Suppressor macrophage treated with lipopolysaccharide for 4 hours (primary cell): ENCODE data around the gene SYCP2L.
"Not testable (repeated sequence)": the region's sequence is repeated elsewhere in the genome, so short reads cannot be mapped to it uniquely, and the experiment has no call there.

ENCODE experiments used
- DNase-seq: peaks from one replicate; pipeline ENCODE4 v3.0.0-alpha.2; 2020

The SYCP2L gene

DNA sequence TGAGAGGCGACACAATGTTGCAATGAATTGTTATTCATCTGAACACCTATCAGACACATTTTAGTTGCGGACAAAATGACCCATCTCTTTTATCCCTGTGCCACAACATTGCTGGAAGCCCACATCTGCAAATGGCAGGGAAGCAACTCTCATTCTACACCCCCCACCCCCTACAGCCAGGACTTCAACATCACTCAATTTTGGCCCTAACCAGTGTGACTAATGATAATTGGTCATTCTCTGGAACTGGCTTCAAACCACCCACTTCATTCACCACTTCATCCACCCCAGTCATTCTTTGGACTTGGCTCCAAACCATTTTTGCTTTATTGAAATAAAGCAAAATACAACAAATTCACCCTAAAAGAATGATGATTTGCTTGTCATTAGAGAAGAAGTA is 6.5 kb upstream of the SYCP2L start:
- DNase-seq = no peak

DNA sequence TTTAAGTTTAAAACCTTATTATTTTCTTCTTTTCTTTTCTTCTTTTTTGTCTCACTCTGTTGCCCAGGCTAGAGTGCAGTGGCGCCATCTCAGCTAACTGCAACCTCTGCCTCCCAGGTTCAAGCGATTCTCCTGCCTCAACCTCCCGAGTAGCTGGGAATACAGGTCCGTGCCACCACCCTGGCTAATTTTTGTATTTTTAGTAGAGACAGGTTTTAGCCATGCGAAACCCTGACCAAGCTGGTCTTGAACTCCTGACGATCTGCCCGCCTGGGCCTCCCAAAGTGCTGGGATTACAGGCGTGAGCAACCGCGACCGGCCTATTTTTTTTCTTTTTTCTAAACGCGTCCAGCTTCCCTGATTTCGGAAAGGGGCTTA is 4.6 kb upstream of the SYCP2L start:
- not testable (repeated sequence) for DNase-seq

DNA sequence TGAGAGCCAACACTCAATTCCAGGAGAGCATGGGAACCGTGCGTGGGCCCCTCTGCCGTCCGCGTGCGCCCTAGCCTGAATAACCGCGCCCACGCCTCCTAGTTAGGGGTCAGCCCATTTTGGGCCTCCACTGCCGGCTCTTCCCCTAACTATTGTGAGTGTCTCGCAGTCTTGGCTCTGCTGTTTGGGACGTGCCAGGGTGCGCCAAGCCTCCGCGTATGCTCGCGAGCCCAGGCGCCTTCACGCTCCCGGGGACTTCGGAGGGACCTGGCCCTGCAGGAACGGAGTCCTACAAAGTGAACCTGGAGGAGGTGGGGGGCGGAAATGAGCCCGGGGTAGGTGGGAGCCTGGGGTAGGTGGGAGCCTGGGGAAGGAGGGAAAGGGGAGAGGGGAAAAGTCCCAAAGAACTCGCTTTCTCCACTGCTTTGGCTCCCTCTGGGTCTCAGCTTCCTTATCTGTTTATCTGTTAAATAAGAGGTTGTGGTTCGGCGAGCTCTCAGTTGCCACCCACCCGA is 4.1 kb upstream of the SYCP2L start:
- peak; percentile 5 for DNase-seq

DNA sequence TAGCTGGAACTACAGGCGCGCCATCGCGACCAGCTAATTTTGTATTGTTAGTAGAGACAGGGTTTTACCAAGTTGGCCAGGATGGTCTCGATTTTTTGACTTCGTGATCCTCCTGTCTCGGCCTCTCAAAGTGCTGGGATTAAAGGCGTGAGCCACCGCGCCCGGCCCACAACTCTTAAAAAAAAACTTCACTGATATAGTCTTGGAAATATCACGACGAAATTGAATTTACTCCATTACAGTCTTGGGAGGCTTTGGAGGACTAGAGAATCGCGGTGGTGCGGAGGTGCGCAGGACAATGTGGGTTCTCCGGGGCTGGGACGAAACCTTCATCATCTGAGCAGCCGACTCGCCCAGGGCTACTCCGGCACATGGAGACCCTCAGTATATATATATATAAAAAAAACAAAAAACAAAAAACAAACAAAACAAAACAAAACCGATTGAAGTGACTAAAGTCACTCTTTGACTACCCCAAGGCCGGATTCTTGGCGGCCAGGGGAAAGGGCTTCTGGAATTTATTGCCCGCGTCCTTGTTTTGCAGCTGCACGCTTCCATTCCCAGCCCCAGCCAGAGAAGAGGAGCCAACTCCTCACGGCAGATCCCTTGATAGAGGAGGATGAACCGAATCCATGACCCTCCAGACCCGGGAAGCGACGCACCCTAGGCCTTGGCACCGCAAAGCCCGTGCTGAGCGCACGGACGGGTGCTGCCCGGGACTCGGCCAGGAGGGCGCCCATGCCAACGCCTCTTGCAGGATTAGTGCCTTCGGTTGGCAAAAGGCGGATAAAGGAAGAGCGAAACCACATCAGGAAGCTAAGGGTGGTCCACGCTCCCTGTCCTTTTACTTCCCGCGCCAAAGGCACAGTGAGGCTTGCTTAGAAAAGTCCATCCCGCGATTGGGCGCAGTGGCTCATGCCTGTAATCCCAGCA is 3.3 kb upstream of the SYCP2L start:
- no peak for DNase-seq

DNA sequence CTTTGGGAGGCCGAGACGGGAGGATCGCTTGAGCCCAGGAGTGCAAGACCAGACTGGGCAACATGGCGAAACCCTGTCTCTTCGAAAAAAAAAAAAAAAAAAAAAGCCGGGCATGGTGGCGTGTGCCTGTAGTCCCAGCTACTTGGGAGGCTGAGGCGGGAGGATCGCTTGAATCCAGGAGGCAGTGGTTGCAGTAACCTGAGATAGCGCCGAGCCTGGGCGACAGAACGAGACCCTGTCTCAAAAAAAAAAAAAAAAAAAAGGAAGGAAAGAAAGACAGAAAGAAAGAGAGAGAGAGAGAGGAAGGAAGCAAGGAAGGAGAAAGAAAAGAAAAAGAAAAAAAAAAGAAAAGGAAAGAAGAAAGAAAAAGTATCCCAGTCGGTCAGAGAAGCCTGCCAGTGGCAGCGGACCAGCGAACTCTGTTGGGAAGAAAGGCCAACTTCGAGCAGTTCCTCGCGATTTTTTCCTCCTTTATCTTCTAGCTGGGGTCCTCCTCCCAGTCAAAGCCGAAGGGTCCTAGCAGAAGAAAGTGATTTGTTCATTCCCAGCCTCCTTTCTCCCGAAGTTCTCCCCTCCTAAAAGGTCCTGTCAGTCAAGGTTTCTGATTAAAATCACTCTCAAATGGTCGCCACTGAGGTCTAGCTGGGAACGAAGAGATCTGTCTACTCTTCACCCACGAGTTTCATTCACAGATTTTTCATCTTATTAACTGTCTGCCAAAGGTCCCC is 2.4 kb upstream of the SYCP2L start:
- DNase-seq = no peak

DNA sequence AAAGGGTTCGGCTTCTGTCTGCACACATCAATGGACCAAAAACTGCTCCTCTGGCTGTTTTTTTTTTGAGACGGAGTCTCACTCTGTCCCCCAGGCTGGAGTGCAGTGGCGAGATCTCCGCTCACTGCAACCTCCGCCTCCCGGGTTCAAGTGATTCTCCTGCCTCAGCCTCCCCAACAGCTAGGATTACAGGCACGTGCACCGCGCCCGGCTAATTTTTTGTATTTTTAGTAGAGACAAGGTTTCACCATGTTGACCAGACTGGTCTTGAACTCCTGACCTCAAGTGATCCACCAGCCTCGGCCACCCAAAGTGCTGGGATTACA is 524 bp upstream of the SYCP2L start:
- DNase-seq = not testable (repeated sequence)

DNA sequence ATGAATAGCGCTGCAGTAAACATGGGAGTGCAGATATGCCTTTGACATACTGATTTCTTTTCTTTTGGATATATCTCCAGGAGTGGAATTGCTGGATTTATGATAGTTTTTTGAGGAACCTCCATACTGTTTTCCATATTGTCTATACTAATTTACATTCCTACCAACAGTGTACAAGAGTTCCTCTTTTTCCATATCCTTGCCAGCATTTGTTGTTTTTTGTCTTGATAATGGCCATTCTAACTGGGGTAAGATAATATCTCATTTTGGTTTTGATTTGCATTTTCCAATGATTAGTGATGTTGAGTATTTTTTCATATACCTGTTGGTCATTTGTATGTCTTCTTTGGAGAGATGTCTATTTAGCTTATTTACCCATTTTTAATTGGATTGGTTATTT is 3.3 kb downstream of the SYCP2L start:
- DNase-seq = no peak

DNA sequence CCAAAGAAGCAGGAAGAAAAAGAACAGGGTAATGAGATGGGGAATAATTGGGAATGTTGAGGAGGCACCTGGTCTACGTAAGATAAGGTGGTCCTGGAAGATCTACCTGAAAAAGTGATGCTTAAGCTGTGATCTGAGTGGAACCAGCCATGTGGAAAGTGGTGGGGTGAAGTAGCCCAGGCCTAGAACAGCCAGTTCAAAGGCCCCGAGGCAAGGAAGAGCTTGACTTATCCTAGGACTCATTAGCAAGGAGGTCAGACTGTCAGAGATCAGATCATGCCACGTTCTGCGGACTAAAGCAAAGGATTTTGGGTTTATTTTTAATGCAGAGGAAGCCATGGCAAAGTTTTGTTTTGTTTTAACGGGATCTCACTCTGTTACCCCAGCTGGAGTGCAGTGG is 5.1 kb downstream of the SYCP2L start:
- no peak for DNase-seq

DNA sequence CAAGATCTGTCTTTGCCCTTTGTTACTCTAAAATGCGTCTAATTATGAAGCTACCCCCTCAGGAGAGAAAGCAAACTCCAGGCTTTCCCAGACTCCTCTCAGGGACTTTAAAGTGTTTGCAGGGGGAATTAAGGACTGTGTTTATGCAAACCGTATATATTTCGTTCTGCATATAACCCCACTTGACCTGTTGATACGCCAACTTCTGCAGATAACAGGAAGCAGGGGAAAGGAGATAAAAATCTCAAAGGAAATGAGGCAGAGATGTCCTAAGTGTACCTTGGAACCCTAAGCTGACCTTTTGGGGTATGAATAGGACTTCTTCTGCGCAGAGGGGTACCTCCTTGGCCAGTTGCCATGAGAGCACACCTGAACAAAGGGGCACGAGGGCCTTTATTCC is 8.1 kb downstream of the SYCP2L start:
- no peak for DNase-seq

DNA sequence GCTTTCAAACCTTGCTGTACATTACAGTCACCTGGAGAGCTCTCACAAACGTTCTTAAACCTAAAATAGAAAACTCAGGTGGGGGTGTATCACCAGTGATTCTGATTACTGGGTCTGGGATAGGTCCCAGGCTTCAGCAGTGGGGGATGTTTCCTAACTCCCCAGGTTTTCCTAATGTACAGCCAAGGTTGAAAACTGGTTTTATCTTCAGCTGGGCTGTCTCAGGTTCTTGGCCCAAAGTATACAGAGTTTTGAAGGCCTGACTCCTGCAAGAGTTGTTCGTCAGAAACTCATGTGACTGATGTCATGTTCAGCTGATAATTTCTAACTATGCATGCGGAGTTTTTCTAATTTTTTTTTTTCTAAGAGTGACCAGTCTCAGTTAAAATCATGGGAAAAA is 9.8 kb downstream of the SYCP2L start:
- no peak for DNase-seq

DNA sequence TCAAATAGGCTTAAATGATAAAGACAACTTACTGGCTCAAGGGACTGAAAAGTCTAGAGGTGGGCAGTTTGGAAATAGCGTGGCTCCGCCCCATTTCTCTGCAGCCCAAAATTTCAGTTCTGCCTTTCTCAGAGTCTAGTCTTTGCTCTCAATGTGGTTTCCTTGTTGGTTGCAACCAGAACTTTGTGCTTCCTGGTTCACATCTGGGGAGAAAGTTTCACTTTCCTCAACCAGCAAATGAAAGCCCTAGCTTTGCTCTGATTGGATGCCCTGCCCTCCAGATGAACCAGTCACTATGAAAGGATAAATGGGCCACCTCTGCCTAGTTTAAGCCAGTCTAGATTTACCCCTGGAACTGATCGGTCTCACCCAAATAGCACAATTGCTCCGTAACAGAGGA is 14.9 kb downstream of the SYCP2L start:
- DNase-seq = peak; percentile 83

DNA sequence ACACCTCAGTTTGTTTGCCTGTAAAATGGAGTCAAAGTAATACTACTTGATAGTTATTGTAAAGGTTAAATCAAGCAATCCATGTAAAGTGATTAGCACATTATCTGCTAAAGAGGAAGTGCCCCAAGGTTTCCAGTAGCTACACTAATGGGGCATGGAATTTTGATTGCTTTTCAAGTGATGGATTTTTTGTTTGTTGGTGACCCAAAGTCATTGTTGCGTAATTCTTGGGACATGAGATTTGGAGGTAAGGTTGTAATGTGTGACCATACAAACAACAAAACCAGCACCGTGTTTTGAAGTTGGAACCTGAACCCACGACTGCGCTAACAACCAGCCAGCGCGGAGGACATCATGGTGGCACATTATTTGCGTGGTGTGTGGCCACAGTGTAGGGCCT is 17.2 kb downstream of the SYCP2L start:
- DNase-seq = peak; percentile 8

DNA sequence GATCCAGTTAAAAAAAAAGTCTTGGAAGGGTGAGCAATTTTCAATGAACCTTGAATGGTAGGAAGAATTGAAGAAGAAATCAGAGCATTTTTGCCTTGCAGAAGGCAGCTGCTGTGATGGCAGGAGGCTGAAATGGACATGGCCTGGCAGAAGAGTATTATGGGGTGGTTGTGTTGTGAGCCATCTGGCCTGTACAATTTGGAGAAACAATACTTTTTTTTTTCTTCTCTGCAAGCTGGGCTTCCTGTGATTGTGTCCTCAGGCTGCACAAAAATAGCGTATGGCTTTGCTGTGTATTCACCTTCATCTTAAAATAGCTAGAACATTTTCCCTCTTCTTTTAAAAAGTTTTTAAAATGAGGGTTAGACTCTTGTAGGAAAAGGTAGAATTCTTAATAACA is 21.4 kb downstream of the SYCP2L start:
- DNase-seq = no peak

DNA sequence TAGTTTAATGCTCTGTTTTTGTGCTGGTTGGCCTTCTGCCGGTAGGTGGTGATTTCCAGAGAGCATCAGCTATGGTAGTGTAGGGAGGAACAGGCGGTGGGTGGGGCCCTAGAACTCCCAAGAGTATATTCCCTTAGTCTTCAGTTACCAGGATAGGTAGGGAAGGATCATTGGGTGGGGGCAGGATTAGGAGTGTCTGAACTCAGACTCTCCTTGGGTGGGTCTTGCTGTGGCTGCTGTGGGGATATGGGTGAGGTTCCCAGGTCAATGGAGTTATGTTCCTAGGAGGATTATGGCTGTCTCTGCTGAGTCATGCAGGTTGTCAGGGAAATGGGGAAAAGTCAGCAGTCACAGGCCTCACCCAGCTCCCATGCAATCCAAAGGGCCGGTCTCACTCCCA is 32.7 kb downstream of the SYCP2L start:
- not testable (repeated sequence) for DNase-seq

DNA sequence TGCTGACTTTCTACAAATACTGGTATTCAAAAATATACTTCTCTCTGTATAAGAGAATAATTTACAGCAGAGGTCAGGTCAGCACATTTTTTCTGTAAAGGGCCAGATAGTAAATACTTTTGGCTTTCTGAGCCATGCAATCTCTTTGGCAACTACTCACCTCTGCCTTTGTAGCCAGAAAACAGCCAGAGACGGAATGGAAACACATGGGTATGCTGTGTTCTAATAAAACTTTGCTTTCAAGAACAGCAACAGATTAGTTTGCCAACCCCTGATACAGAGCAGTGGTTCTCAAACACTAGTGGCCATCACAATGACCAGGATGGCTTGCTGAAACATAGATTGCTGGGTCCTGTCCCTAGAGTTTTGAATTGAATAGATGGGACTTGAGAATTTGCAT is 46.3 kb downstream of the SYCP2L start:
- no peak for DNase-seq

DNA sequence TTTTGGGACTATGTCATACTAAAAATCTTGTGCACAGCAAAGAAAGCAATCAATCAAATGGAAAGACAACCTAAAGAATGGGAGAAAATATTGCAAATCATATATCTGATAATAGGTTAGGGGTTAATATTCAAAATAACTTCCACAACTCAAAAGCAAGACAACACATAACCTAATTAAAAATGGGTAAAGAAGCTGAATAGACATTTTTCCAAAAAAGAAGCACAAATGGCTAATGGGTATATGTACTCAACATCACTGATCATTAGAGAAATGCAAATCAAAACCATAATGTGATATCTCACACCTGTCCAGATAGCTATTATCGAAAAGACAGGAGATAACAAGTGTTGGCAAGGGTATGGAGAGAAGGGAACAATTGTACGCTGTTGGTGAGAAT is 53.0 kb downstream of the SYCP2L start:
- DNase-seq = no peak

DNA sequence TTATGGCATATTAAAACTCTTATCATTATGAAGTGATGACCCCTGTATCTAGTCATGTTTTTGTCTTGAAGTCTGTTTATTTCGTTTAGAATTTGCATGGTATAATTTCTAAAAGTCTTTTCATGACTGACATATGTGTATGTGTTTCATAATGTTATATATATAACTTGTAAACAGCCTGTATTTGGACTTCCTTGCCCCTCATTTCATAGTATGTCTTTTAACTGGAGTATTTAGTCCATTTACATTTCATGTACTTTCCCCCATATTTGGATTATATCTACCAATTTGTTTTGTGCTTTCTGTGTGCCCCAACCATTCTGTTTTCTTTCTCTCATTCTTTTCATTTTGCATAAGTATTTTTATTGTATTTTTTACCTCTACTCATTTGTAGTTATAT is 59.0 kb downstream of the SYCP2L start:
- no peak for DNase-seq

DNA sequence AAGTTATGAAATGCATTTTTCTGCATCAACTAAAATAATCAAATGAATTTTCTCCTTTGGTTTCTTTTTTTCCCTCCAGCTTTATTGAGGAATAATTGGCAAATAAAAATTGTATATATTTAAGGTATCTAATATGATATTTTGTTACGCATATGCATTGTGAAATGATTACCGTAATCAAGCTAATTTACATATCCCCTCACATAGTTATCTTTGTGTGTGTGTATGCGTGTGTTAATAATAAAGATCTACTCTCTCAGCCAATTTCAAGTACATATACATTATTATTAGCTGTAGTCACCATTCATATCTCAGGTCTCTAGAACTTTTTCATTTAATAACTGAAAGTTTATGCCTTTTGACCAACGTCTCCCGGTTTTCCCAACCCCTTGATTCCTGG is 61.1 kb downstream of the SYCP2L start:
- no peak for DNase-seq

DNA sequence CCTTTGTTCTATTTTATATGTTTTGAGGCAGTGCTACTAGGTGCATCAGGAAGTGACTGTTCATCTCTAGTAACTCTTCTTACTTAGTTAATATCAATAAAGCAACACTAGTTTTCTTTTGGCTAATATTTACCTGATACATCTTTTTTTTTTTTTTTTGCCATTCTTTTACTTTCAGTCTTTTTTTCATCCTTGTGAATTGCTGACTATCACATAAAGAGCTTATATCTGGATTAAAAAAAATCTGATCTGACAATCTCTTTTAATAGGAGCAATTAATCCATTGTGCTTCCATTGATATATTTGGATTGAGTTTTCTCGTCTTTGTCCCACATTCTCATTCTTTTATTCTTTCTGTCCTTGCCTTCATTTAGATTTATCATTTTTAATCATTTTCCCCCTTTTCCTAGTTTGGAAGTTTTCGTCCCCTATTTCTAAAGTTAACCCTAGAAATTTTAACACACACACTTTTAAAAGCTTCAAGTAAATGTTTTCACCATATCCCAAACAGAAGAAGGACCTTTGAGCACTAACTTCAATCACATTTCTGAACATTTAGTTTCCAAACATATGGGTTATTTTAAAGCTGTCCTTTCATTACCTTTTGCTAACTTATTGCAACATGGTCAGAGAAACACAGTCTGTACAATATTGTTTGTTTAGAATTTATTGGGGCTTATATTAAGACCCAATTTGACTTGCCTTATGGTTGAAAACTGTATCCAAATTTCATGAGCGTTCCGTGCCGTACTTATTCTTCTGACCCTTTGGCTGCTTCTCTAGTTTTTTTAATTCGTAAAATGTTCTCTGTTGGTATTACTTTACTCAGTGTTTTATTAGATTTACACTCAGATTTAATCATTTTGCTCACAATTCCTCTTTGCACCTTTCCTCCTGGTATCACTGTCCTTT is 63.0 kb downstream of the SYCP2L start:
- DNase-seq = no peak

DNA sequence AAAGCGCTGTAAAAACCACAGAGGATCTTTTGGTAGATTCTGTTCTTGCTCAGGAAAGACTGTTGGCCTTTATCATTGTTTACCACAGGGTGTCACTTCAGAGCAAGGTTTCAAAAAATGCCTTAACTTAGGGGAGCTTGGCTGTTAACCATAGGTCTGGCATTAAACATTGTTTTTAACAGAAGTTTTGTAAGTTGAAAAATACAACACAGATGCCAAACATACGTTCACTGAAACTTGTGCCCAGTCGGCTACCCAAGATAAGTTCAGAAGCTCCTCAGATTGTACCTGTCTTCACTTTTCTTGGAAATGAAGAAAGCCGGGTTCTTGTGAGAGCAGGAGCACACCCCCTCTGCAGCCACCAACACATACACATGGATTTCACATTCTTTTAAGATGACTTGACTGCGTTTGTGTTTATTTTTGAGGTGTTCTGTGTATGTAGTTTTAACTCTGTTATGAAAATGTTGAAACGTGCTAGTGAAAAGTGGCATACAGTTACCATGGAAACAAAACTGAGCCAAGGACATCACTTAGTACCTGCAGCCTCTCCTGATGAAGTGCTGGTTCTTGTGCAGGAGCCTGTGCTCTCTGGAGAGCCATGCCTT is 64.9 kb downstream of the SYCP2L start:
- DNase-seq = peak; percentile 21

DNA sequence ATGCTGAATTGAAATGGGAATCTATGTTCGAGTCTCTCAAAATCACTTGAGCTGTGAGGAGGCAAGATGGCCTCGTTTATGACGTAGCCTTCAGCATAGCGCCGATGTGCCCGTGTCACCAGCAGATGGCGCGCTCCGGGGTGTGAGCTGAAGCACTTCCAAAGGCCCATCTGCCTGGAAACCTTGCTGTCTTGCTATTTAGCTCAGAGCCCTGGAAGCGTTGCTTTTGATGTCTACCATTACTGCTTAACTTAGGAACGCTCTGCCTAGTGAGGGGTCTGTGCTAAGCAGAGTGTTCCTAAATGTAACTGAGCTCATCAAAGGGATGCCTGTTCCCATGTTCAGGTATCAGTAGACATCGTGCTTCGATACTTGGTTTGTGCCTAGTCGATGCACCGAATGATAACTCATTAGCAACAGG is 67.7 kb downstream of the SYCP2L start:
- DNase-seq = peak; percentile 82

DNA sequence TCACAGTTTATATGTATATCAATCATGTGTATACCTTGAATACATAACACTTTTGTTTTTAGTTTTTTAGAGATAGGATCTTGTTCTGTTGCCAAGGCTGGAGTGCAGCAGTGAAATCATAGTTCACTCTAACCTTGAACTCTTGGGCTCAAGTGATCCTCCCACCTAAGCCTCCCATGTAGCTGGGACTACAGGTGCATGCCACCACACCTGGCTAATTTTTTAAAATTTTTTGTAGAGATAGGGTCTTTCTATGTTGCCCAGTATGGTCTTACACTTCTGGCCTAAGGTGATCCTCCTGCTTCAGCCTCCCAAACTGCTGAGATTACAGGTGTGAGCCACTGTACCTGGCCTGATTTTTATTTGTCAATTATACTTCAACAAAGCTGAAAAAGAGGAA is 69.9 kb downstream of the SYCP2L start:
- no peak for DNase-seq

DNA sequence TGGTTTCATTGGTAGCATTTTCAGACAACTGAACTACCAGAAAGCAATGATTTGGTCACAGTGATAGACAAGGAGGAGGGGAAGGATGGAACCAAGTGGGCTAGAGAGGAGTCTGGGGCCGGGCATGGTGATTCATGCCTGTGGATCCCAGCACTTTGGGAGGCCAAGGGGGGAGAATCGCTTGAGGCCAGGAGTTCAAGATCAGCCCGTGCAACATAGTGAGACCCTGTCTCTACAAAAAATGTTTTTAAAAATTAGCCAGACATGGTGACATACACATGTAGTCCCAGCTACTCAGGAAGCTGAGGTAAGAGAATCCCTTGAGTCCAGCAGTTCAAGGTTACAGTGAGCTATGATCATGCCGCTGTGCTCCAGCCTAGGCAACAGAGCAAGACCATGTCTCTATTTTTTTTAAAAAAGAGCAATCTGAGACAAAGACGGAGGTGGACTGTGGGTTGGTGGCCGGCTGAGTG is 70.6 kb downstream of the SYCP2L start:
- no peak for DNase-seq
